Thyroid gland (tissue), 4 donors: Measurements from ENCODE around the gene GAS7.

Experiments
- CTCF ChIP-seq, 6 experiments: fragments of 200-600 bp in 3 of 6; fragments of 450-650 bp in 3 of 6; sonication (generic) in 3 of 6; IDR thresholded peaks; one replicate each; pipeline ENCODE4 v1.5.1; 2016 to 2019; ENCODE audit warnings: antibody characterized with exemption in 6 of 6, mild to moderate bottlenecking in 2 of 6, inconsistent platforms in 1 of 6, moderate library complexity in 1 of 6
- POLR2A ChIP-seq, 2 donors: fragments of 450-650 bp; IDR thresholded peaks; one replicate each; pipeline ENCODE4 v1.6.1; 2017; ENCODE audit warnings: antibody characterized with exemption in 2 of 2, mild to moderate bottlenecking in 2 of 2, moderate library complexity in 1 of 2

DNA sequence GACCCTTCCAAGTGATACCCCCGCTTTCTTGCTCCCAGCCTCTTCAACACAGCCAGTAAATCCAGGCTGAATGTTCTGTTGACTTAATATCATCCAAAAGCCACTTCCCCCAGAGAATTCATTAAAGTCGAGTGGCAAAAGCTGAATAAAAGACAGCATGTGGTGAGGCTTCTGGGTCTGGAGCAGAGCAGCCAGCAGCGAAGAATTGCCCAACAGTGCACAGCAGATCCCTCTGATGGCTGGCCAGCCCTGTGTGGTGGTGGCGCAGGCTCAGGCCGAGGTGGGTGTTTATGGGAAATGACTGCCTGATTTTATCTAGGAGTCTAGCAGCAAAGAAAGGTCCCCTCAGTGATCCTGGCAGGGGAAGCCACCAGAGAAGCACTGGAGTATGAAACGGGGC, 263.0 kb downstream of the GAS7 start:
- TF ChIP-seq CTCF (IDR thresholded peaks at IDR 0.05) (no peak), POLR2A (IDR thresholded peaks at IDR 0.05) (no peak)
